EL (cell line): ENCODE measurements around the gene BRME1.
"Not testable (repeated sequence)": the region's sequence is repeated elsewhere in the genome, so short reads cannot be mapped to it uniquely, and the experiment has no call there.

Experiments
- DNase-seq: peaks from one replicate; pipeline ENCODE4 v3.0.0-alpha.2; 2016

Gene BRME1

DNA sequence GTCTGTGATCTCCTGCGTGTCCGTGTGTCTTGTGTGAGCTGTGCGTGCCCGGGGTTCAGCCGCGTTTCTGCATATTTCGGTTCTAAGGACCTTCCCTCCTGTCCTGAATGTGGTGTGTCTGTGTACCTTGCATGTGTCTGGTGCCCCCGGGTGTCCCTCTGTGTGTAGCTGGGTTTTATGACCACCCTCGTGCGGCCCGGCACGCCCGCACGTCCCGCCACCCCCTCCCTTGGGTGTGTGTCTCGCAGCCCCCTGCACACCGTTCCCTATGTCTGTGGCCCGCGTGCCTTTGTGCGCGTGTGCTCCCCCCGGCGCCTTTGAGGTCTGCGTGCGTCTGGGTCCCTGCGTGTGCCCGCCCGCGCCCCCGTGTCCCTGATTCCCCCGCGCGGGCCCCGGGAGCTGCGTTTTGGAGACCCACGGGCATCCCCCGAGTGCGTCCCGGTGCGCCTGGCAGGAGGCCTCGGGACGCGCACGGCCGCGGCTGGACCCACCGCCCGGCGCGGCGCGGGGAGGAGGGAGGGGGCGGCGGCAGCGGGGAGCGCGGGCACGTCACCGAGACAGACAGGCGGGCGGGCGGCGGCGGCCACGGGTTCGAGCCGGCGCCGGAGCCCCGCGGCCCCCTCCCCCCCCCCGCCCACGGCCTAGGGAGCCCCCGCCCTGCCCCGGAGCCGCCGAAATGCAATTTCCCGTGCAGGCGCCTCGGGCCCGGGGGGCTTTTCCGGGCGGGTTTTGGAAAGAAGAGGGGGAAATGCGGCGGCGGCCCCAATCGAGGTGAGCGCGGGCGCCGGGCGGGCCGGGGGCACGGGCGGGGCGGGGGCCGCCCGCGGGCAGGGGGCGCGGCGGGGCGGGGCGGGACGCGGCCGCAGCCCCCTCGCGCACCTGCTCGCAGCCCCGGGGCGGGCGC, 41.0 kb downstream of the BRME1 start:
- DNase-seq = no peak

DNA sequence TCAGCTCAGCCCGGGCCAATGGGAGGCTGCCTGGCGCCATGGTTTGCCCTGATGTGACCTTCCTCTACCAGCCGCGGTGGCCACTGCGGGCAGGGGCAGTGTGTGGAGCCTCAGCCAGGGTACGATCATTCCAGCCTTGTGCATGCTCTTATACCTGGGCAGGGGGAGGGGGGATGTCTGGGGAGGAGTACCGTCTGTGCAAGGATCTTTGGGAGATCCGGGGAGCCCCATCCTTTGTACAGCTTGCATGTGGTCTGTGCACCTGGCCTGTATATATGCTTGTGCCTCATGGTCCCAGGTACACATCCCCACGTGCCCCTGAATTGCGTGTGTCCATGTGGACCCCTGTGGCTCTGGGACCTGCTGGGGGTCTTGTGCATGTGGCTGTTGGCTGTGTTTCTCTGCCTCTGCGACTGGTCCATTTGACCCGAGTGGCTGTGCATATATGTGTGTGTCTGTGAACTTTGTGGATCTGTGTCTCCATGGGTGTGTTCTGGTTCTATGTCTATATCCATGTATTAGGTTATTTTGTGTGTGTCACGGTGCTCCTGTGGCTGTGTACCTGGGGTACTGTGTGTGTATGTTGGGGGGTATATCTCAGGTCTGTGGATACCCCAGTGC, 41.8 kb downstream of the BRME1 start:
- no peak for DNase-seq

DNA sequence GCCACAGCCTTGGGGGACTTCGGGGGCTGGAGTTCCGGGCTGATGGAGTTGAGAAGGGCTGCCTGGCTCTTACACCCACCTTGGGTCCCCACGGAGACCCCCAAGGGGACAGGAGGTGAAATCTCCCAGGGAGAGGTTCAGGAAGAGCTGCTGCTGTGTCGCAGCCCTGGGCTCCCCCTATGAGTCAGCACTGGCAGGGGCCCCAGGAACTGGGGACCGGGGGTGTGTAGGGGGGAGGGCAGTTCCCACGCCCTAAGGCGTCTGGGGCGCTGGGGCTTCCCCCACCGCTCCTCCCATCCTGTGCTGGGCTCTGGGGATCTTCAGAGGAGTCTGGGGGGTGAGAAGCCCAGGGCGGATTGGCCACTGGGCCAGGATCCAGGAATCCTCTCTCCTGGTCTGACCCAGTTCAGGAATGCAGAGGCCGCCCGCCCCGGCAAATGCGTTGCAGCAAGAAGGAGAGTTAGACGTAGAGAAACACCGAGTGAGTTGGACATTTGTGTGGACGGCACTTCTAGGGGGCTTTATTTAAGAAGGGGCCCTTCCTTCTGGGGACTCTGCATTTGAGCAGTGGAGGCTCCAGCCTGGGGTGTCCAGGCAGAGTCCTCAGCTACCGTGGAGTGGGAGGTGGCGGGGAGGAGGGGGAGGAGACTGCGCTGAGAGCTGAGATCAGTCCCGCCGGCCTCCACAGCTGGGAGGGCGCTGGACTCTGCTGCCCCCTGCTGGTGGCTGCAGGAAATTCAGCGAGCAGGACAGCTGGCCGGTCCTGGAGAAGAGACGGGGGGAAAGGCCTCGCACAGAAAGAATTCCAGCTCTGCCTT, 44.0 kb downstream of the BRME1 start:
- peak; percentile 97 for DNase-seq

- DNase-seq = peak; percentile 37
Measured at GRCh38 chr19:13861392-13861713, 44.6 kb downstream of the BRME1 start.

GRCh38 chr19:13860679-13861391, 45.1 kb downstream of the BRME1 start:
- no peak for DNase-seq

- peak; percentile 55 for DNase-seq
Measured at GRCh38 chr19:13859361-13859880, 46.5 kb downstream of the BRME1 start.

DNA sequence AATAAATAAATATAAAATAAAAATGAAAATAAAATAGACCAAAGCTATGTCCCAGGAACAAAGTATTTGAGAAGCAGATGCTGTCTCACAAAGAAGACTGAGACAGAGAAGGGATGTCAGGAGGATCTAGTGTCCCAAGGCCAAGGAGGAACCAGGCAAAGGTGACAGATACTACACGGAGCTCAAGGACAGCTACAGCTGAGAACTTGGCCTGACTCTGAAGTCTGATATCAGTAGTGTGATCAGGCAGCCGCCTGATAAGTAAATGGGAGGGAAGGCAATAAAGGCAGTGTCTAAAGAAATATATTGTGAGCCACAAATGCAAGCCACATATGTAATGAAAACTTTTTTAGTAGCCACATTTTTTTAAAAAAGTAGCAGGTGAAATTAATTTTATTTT, 49.4 kb downstream of the BRME1 start:
- DNase-seq = no peak

DNA sequence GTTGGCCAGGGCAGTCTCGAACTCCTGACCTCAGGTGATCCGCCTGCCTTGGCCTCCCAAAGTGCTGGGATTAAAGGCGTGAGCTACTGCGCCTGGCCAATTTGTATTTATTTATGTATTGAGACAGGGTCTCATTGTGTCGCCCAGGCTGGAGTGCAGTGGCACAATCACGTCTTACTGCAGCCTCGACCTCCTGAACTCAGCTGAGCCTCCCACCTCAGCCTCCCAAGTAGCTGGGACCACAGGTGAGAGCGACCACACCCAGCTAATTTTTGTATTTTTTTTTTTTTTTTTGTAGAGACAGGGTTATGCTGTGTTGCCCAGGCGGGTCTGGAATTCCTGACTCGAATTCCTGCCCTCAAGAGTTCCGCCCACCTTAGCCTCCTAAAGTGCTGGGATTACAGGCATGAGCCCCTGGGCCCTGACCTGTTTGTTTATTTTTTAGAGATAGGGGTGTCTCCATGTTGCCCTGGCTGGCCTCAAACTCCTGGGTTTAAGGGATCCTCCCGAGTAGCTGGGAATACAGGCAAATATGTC, 53.7 kb downstream of the BRME1 start:
- DNase-seq = not testable (repeated sequence)

- DNase-seq = not testable (repeated sequence)
Measured at GRCh38 chr19:13851734-13852114, 54.2 kb downstream of the BRME1 start.

DNA sequence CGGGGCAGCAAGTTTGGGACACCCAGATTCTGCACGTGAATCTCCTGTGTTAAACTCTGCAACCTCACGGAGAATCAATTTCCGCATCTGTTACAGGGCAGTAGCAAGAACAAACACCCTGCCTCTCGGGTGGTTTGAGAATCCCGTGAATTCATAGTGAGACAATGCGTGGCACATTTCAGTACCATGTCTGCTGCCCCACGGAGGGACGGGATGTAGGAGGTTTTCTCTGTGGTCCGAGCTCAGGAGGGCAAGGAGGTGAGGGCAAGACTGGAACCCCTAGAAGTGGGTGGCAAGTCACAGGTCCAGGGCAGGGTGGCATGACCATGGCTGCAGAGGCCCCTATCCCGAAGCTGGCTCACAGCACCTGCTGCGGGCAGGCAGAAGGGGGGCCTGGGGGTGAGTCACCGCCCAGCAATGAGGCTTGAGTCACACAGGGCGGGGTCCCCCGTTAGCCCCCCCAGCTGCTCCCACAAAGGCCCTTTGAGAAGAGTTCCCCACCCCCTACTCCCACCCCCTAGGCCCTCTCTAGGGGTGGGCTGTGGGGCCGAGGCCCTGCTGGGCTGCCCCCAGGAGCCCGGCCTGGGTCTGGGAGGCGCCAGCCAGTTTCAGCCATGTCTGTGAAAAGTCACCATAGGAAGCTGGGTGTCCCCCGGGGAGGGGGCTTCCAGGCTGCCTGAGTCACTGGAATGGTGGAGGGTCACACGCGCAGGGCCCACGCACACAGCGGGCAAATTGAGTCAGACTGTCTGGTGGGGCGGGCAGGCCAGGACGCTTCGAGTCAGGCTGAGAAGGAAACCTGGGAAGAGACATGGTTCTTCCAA, 54.8 kb downstream of the BRME1 start:
- DNase-seq = peak; percentile 97

GRCh38 chr19:13849991-13850909, 55.7 kb downstream of the BRME1 start:
- DNase-seq = peak; percentile 78

DNA sequence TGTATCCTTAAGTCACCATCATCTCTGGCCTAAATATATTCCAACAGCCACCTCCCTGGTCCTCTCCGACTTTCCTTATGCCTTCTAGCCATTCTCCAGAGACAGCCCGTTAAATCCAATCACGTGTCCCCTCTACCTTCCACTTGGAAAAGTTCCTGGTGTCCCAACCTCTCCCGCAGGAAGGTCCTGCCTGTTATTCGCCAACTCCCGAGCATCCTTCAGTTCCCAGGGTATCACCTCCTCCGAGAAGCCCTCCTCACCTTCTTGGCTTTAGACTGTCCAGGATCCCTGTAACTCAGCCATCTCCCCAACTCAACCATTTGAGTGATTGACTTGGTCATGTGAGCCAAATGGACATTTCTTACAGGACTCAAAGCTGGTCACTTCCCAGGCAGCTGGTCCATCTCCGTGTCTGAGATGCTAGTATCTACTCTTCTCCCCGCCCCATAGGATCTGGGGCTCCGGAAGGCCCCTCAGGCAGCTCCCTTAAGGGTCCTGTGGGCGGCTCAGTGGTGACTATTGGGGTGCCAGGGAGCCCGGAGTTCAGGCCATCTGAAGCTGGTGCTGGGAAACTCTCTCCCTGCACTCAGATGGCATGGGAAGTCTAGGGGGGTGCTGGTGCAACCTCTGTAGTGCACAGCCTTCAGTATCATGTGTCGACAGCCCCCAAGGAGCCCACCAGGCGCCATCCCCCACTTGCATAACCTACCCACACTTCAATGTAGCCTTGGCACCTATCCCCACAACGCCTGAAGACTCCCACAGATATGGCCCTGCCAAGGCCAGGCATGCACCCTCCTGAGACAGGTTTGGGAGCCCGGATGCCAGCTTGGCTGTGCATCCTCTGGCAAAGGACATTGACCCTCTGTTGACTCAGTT, 56.9 kb downstream of the BRME1 start:
- DNase-seq = no peak

DNA sequence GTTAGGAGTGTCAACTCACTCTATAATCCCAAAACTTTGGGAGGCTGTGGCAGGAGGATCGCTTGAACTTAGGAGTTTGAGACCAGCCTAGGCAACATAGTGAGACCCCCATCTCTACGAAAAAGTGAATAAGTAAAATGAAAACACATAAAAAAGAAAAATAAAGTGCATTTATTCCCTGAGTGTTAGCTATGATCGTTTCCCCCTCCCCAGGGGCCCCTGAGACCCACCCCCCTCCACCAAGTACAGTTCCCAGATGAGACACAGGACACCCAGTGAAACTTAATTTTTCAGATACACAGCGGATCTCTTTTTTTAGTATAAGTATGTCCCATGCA, 57.6 kb downstream of the BRME1 start:
- no peak for DNase-seq

GRCh38 chr19:13847407-13848339, 58.2 kb downstream of the BRME1 start:
- peak; percentile 92 for DNase-seq

- DNase-seq = peak; percentile 91
Measured at GRCh38 chr19:13846557-13847406, 59.1 kb downstream of the BRME1 start.

- no peak for DNase-seq
Measured at GRCh38 chr19:13844130-13844631, 61.7 kb downstream of the BRME1 start.
